Measurements from ENCODE around the gene FNDC1.

DNA sequence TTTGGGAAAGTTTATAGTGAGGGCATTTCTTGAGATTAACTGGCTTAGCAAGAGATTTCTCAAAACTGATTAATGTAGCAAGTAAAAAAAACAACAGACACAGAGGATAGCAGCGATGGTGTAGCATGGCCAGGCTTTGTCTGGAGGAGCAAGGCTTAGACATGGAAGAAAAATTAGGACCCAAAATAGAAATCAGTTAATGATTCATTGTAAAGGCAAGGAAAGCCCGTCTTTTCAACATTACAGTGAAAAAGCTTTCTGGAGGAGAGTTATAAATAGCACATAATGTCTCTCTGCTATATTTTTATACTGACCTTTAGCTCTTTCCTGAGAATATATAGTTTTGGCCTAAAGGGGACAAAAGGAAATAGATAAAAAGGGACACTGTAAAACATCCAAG lies 45.1 kb downstream of the FNDC1 start:
- TF ChIP-seq TAF1 (IDR thresholded peaks at IDR 0.05; ENCODE audit: low read depth, low read length) (no peak), POLR2A (IDR thresholded peaks at IDR 0.05; ENCODE audit: low read depth, low read length) (no peak), SPI1 (IDR thresholded peaks at IDR 0.05; ENCODE audit: low read depth, low read length) (no peak), POLR2AphosphoS5 (IDR thresholded peaks at IDR 0.05; ENCODE audit: low read depth, low read length) (no peak)

All from GM12891 (cell line).